Heart left ventricle (tissue), 13 donors: Measurements from ENCODE around the gene SLC14A1.

Experiments
- POLR2A ChIP-seq, 2 donors: fragments of 450-650 bp; IDR thresholded peaks; one replicate each; pipeline ENCODE4 v1.6.1; 2017; ENCODE audit warnings: antibody characterized with exemption in 2 of 2, mild to moderate bottlenecking in 2 of 2, moderate library complexity in 2 of 2
- TF ChIP-seq, protein P1 (sequence below), 12 donors: fragments of 200-600 bp; sonication (generic) in 4 of 12; IDR thresholded peaks; one replicate each; pipeline versions ENCODE4 v1.5.0 to v1.8.0; 2018 to 2022; ENCODE audit warnings: antibody characterized with exemption in 12 of 12, mild to moderate bottlenecking in 5 of 12
- donor health status: ischemic (EF 13 %, LVEDD 7.1; RV severe dilation, severe dysfunction).
- donor health status: DM: no; HTN: yes; CAD: no.
- donor health status: DM: no; HTN: no; CAD: no.
- donor health status: ischemic (EF 25% LVEDD 6.9; RV normal size, moderate dysfunction).
- donor health status: ischemic (EF 25% LVEDD 5.7; RV mildly dilated, moderate dysfunction).
- donor health status: ischemic (EF 35%, LVEDD 5.7; RV mildly dilated, moderate dysfunction).
- donor health status: nonischemic (EF 11% LVEDD 7.7; RV severe dilation, severe dysfunction).
- donor health status: DM: yes; HTN: yes; CAD: no.
- donor health status: PGD.
- donor health status: ischemic (EF 29% LVEDD 5.4; RV normal size, mild dysfunction).
- donor health status: nonischemic (EF 23%, LVEDD 6.1; RV moderate dilation, normal function).

DNA sequence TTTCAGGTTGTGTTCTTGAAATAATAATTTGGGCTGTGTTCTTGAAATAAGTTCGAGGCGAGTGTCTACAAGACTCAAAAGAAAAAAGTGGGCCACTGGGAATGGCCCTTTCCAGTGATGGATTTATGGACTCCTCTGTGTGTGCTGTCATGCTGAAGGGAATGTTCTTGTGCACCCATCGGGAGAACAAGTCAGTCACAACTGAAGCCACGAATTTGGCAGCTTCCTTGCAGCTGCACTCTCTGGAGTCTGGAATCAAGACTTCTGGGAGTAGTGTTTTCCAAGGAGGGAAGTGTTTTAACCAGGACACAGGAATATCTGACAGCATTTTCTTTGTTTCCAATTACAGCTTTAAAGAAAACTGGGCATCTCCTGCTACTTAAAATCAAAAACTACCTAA, 620 bp downstream of the SLC14A1 start:
- TF ChIP-seq, protein P1, sequence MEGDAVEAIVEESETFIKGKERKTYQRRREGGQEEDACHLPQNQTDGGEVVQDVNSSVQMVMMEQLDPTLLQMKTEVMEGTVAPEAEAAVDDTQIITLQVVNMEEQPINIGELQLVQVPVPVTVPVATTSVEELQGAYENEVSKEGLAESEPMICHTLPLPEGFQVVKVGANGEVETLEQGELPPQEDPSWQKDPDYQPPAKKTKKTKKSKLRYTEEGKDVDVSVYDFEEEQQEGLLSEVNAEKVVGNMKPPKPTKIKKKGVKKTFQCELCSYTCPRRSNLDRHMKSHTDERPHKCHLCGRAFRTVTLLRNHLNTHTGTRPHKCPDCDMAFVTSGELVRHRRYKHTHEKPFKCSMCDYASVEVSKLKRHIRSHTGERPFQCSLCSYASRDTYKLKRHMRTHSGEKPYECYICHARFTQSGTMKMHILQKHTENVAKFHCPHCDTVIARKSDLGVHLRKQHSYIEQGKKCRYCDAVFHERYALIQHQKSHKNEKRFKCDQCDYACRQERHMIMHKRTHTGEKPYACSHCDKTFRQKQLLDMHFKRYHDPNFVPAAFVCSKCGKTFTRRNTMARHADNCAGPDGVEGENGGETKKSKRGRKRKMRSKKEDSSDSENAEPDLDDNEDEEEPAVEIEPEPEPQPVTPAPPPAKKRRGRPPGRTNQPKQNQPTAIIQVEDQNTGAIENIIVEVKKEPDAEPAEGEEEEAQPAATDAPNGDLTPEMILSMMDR (IDR thresholded peaks at IDR 0.05), result no peak
- no peak for TF ChIP-seq POLR2A (IDR thresholded peaks at IDR 0.05)
